ENCODE results near the gene MARCHF6. TPM values are rescaled to one million over a fixed set of nuclear protein-coding genes. Genes with fewer than 3 reads are reported as not detected.
"Not testable (repeated sequence)": the region's sequence is repeated elsewhere in the genome, so short reads cannot be mapped to it uniquely, and the experiment has no call there.

Gene MARCHF6
- total and polyA plus RNA-seq, 11 donors = 39.3 to 192 (median 159) TPM

DNA sequence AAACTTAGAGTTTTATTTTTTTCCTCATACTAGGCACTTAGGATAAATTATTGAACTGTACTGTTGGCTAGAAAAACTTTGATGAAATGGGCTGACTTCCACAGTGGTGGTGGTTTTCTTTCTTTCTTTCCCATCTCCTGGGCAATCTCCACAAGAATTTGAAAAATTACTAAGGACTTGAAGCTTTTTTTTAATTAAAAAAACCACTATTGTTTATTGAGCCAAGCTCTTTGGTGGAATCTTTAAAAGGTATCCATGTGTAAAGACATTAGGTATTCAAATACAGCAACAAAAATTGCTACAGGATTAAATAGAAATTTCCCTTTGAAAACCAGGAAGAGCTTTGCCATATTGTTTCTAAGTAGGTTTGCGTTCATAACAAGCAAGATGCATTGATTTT is 14.1 kb downstream of the MARCHF6 start:
- no peak for ATAC-seq
- peak overlapping the region in 1 of 12 donors; percentile 25 for H3K27ac ChIP-seq
- H3K36me3 ChIP-seq = no peaks in the 10 kb centered on the region
- no peak overlapping the region for H3K4me3 ChIP-seq
- intact Hi-C loops (cut with DNase I) = no loop called here
- no peaks in the 10 kb centered on the region for H3K27me3 ChIP-seq
- DNase-seq = no peak
- no peak for TF ChIP-seq CTCF (IDR thresholded peaks at IDR 0.05)
- no peak for TF ChIP-seq POLR2A (IDR thresholded peaks at IDR 0.05)
- H3K4me1 ChIP-seq = peaks cover 0 to 89% (median 50%) of the 10 kb centered on the region in 12 donors
- no peaks in the 10 kb centered on the region for H3K9me3 ChIP-seq
- 81 to 94% (median 83%) methylated on average over 1 of the region's 1 CpG for WGBS, 4 donors

- intact Hi-C loops (cut with DNase I) = no loop called here
- no peak overlapping the region for H3K27ac ChIP-seq
- H3K36me3 ChIP-seq = no peaks in the 10 kb centered on the region
- 77 to 87% (median 79%) methylated on average over 2 of the region's 2 CpGs for WGBS, 4 donors
- H3K9me3 ChIP-seq = no peaks in the 10 kb centered on the region
- ATAC-seq = no peak
- TF ChIP-seq POLR2A (IDR thresholded peaks at IDR 0.05) = no peak
- TF ChIP-seq CTCF (IDR thresholded peaks at IDR 0.05) = no peak
- H3K4me3 ChIP-seq = no peak overlapping the region
- H3K4me1 ChIP-seq = peaks cover 3 to 90% (median 58%) of the 10 kb centered on the region in 12 donors
- DNase-seq = no peak
- no peaks in the 10 kb centered on the region for H3K27me3 ChIP-seq
Observed at GRCh38 chr5:10370931-10371330, 17.4 kb downstream of the MARCHF6 start.

DNA sequence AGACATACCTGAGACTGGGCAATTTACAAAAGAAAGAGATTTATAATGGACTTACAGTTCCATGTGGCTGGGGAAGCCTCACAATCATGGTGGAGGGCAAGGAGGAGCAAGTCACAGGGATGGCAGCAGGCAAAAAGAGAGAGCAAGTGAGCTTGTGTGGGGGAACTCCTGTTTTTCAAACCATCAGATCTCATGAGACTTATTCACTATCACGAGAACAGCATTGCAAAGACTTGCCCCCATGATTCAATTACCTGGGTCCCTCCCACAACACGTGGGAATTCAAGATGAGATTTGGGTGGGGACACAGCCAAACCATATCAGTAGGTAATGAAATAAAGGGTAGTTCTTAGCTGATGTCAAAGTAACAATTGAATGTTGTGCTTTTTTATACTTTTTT is 17.9 kb downstream of the MARCHF6 start:
- WGBS, 4 donors = 44 to 59% (median 51%) methylated on average over 2 of the region's 2 CpGs
- H3K4me1 ChIP-seq = peaks cover 3 to 89% (median 56%) of the 10 kb centered on the region in 12 donors
- H3K9me3 ChIP-seq = not testable (repeated sequence)

DNA sequence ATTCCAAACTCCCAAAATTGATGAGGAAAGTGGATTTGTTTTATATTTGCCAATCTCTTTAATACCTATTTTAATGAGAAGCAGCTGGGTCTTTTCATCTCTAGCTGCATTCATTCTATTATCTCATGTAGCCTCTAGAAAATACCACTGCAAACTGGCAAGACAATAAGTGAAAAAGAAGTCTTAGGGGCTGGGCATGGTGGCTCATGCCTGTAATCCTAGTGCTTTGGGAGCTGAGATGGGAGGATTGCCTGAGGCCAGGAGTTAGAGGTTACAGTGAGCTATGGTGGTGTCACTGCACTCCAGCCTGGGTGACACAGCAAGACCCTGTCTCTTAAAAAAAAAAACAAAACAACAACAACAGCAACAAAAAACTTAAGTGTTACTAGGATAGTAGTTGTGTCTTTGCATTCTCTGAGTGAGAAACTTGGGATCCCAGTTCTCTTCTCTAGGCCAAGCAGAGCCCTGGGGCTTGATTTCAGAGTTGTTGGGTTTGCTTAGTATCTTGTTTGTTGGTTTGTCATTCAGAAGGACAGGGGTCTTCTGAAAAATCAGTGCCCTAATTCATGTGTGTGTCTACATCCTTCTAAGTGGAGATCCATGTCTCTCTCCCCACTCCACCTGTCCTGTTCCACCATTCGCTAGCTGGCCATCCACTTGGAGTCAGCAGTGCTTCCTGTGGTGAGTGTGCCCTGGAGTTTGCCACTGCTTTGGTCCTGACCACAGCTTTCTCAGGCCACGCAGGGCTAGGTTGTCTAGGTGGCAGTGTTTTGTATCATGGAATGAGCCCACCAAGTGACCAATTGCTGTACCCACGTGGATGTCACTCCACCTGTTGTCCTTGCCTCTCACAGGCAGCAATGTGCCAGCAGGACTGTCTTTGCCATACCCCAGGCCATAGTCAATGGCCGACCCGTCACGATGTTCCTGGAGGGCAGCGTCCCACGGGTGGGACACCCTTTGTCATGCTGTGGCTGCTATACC is 19.5 kb downstream of the MARCHF6 start:
- peak in 3 of 4 donors; percentile 17 to 34 (median 31) for ATAC-seq

More for the DNA sequence above, 17.9 kb downstream of the MARCHF6 start:
- H3K27ac ChIP-seq; intact Hi-C loops (cut with DNase I); H3K36me3 ChIP-seq; DNase-seq; ATAC-seq; H3K27me3 ChIP-seq; H3K4me3 ChIP-seq: not testable (repeated sequence)

More for the DNA sequence above, 19.5 kb downstream of the MARCHF6 start:
- TF ChIP-seq POLR2A (IDR thresholded peaks at IDR 0.05) (no peak), CTCF (IDR thresholded peaks at IDR 0.05) (no peak)
- Histone ChIP-seq H3K27me3 (no peaks in the 10 kb centered on the region), H3K36me3 (peaks cover 0 to 8% (median 0%) of the 10 kb centered on the region in 9 donors), H3K9me3 (no peaks in the 10 kb centered on the region), H3K27ac (no peak overlapping the region), H3K4me3 (no peak overlapping the region), H3K4me1 (peaks cover 3 to 85% (median 56%) of the 10 kb centered on the region in 12 donors)
- intact Hi-C loops (cut with DNase I) = no loop called here
- DNase-seq = no peak
- 89 to 99% (median 96%) methylated on average over 7 to 8 of the region's 8 CpGs for WGBS, 4 donors

Data from heart left ventricle (tissue), 16 donors.